Sigmoid colon (tissue), 4 donors: Measurements from ENCODE around the gene SYNJ2.

Source experiments
- CTCF ChIP-seq, 4 experiments: fragments of 450-650 bp in 3 of 4; fragments of 200-600 bp in 1 of 4; IDR thresholded peaks; one replicate each; pipeline ENCODE4 v1.5.1; 2016 to 2019; ENCODE audit warnings: antibody characterized with exemption in 4 of 4, mild to moderate bottlenecking in 3 of 4, moderate library complexity in 2 of 4
- EP300 ChIP-seq, 4 donors: sonication (generic); formaldehyde crosslinking; IDR thresholded peaks; one replicate each; pipeline ENCODE4 v1.6.1; 2017; ENCODE audit warnings: antibody characterized with exemption in 4 of 4
- POLR2A ChIP-seq, 2 donors: fragments of 450-650 bp; IDR thresholded peaks; one replicate each; pipeline ENCODE4 v1.6.1; 2016; ENCODE audit warnings: antibody characterized with exemption in 2 of 2, mild to moderate bottlenecking in 2 of 2, moderate library complexity in 2 of 2
- POLR2AphosphoS5 ChIP-seq, 4 donors: sonication (generic); formaldehyde crosslinking; IDR thresholded peaks; one replicate each; pipeline ENCODE4 v1.6.1; 2017; ENCODE audit warnings: antibody characterized with exemption in 4 of 4

DNA sequence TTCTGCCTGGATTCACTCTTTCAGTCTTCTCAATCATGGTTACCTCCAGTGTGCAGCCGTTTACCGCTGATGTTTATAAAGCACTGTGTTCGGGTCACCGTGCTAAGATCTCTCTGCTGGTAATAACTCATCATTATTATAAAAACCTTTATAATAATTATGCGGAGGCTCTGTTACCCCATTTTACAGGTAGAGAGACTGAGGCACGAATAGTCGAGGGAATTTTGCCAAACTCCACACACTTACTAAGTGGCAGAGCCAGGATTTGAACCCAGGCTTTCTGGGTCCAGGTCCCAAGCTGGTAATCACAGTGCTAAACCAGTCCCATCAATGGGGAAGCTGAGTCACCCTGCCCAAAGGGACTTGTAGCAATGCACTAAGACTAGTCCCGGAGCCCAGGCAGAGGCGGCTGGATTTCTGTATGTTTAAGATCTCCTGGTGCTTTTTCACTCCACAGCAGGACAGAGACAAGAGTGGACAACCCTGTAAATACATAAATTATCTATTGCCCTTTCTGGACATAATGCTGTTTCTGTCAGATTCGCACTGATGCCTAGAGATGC, 48.1 kb downstream of the SYNJ2 start:
- TF ChIP-seq CTCF (IDR thresholded peaks at IDR 0.05) (no peak), POLR2AphosphoS5 (IDR thresholded peaks at IDR 0.05) (no peak), POLR2A (IDR thresholded peaks at IDR 0.05) (no peak), EP300 (IDR thresholded peaks at IDR 0.05) (no peak)
